HEK293 (cell line): ENCODE measurements around the gene CIROP.

ENCODE experiments used
- CTCF ChIA-PET: fragments of 350-600 bp; formaldehyde crosslinking; extraction: SDS; loops from one replicate; lab custom pipeline; 2021; ENCODE audit warnings: antibody characterized with exemption; lab: Yijun Ruan, JAX
- POLR2A ChIA-PET: fragments of 300-600 bp; formaldehyde crosslinking; extraction: SDS; loops from one replicate; lab custom pipeline; 2020; ENCODE audit warnings: antibody characterized with exemption, inconsistent platforms; lab: Yijun Ruan, JAX
- H3K27ac ChIP-seq: fragments of 200-500 bp; sonication (Bioruptor generic); 2 replicates; pipeline ENCODE4 v1.5.1; 2014; ENCODE audit warnings: low read depth, low read length, control low read depth, inconsistent platforms; ENCODE audit errors: extremely low read depth
- H3K36me3 ChIP-seq, 2 experiments: fragments of 200-500 bp in 1 of 2; sonication (Bioruptor generic) in 1 of 2; 1 replicate in 1 of 2; 2 replicates in 1 of 2; pipeline ENCODE4 v1.5.1; 2014 to 2017; ENCODE audit warnings: inconsistent platforms in 2 of 2, low read length in 2 of 2; ENCODE audit not compliant: control insufficient read depth in 2 of 2, insufficient read depth in 1 of 2
- H3K4me1 ChIP-seq: fragments of 200-500 bp; sonication (Bioruptor generic); 2 replicates; pipeline ENCODE4 v1.5.1; 2014; ENCODE audit warnings: mild to moderate bottlenecking, low read length, inconsistent platforms; ENCODE audit not compliant: control insufficient read depth, insufficient read depth
- H3K4me3 ChIP-seq: 2 replicates; pipeline ENCODE4 v1.5.1; 2011; ENCODE audit warnings: low read depth, mild to moderate bottlenecking, control low read depth, low read length, moderate library complexity
- H3K9me3 ChIP-seq: fragments of 200-500 bp; sonication (Bioruptor generic); 2 replicates; pipeline ENCODE4 v1.5.1; 2014; ENCODE audit warnings: low read depth, low read length, inconsistent platforms; ENCODE audit not compliant: control insufficient read depth, insufficient read depth
- PRDM10 ChIP-seq: fragments of 450-650 bp; formaldehyde crosslinking; IDR thresholded peaks from 2 replicates; pipeline ENCODE4 v1.5.1; 2016; ENCODE audit warnings: missing biosample characterization, missing genetic modification characterization
- ZEB2 ChIP-seq: fragments of 450-650 bp; formaldehyde crosslinking; IDR thresholded peaks from 2 replicates; pipeline ENCODE4 v1.5.1; 2016; ENCODE audit warnings: missing biosample characterization, missing genetic modification characterization
- ZNF169 ChIP-seq: fragments of 450-650 bp; formaldehyde crosslinking; IDR thresholded peaks from 2 replicates; pipeline ENCODE4 v1.5.1; 2016; ENCODE audit warnings: missing biosample characterization, missing genetic modification characterization
- ZNF184 ChIP-seq: fragments of 450-650 bp; IDR thresholded peaks from 2 replicates; pipeline ENCODE4 v1.5.1; 2018; ENCODE audit warnings: missing biosample characterization, mild to moderate bottlenecking, missing genetic modification characterization
- ZNF266 ChIP-seq: fragments of 450-650 bp; formaldehyde crosslinking; IDR thresholded peaks from 2 replicates; pipeline ENCODE4 v1.5.1; 2016; ENCODE audit warnings: missing biosample characterization, missing genetic modification characterization, low read depth
- ZNF274 ChIP-seq, 2 experiments: fragments of 200-500 bp in 1 of 2; fragments of 450-650 bp in 1 of 2; sonication (Bioruptor generic) in 1 of 2; formaldehyde crosslinking in 1 of 2; IDR thresholded peaks; 2 replicates each; pipeline versions ENCODE4 v1.5.1 to v1.6.1; 2014 to 2016; ENCODE audit warnings: borderline replicate concordance in 1 of 2, inconsistent platforms in 1 of 2, low read length in 1 of 2, missing biosample characterization in 1 of 2, missing genetic modification characterization in 1 of 2
- ZNF280D ChIP-seq: fragments of 450-650 bp; formaldehyde crosslinking; IDR thresholded peaks from 2 replicates; pipeline ENCODE4 v1.5.1; 2016; ENCODE audit warnings: missing biosample characterization, missing genetic modification characterization
- ZNF449 ChIP-seq: fragments of 450-650 bp; formaldehyde crosslinking; IDR thresholded peaks from 2 replicates; pipeline ENCODE4 v1.5.1; 2017; ENCODE audit warnings: missing biosample characterization, mild to moderate bottlenecking, missing genetic modification characterization, moderate library complexity
- ZNF473 ChIP-seq: fragments of 450-650 bp; formaldehyde crosslinking; IDR thresholded peaks from 2 replicates; pipeline ENCODE4 v1.5.1; 2017; ENCODE audit warnings: missing biosample characterization, missing genetic modification characterization
- ZNF488 ChIP-seq: fragments of 450-650 bp; formaldehyde crosslinking; IDR thresholded peaks from 2 replicates; pipeline ENCODE4 v1.5.1; 2016; ENCODE audit warnings: missing biosample characterization, missing genetic modification characterization
- ZNF501 ChIP-seq: fragments of 450-650 bp; formaldehyde crosslinking; IDR thresholded peaks from 2 replicates; pipeline ENCODE4 v1.5.1; 2016; ENCODE audit warnings: missing biosample characterization, missing genetic modification characterization
- ZNF510 ChIP-seq: fragments of 450-650 bp; formaldehyde crosslinking; IDR thresholded peaks from 2 replicates; pipeline ENCODE4 v1.5.1; 2018; ENCODE audit warnings: mild to moderate bottlenecking, missing genetic modification characterization, missing biosample characterization; ENCODE audit not compliant: insufficient replicate concordance
- ZNF549 ChIP-seq: fragments of 450-650 bp; IDR thresholded peaks from 2 replicates; pipeline ENCODE4 v1.5.1; 2018; ENCODE audit warnings: missing biosample characterization, missing genetic modification characterization, mild to moderate bottlenecking, inconsistent platforms, moderate library complexity
- ZNF555 ChIP-seq: fragments of 450-650 bp; formaldehyde crosslinking; conservative IDR thresholded peaks from 2 replicates; pipeline ENCODE4 v1.5.1; 2017; ENCODE audit warnings: missing biosample characterization, mild to moderate bottlenecking, missing genetic modification characterization, inconsistent platforms
- ZNF560 ChIP-seq: fragments of 450-650 bp; formaldehyde crosslinking; IDR thresholded peaks from 2 replicates; pipeline ENCODE4 v1.5.1; 2017; ENCODE audit warnings: missing biosample characterization, missing genetic modification characterization, borderline replicate concordance
- ZNF596 ChIP-seq: fragments of 450-650 bp; IDR thresholded peaks from 2 replicates; pipeline ENCODE4 v1.5.0; 2018; ENCODE audit warnings: missing biosample characterization, mild to moderate bottlenecking, missing genetic modification characterization, moderate library complexity
- ZNF600 ChIP-seq: fragments of 450-650 bp; formaldehyde crosslinking; IDR thresholded peaks from 2 replicates; pipeline ENCODE4 v1.5.1; 2016; ENCODE audit warnings: missing biosample characterization, missing genetic modification characterization
- ZNF624 ChIP-seq: fragments of 450-650 bp; formaldehyde crosslinking; IDR thresholded peaks from 2 replicates; pipeline ENCODE4 v1.5.1; 2017; ENCODE audit warnings: missing biosample characterization, missing genetic modification characterization
- ZNF677 ChIP-seq: fragments of 450-650 bp; IDR thresholded peaks from 2 replicates; pipeline ENCODE4 v1.5.0; 2018; ENCODE audit warnings: missing biosample characterization, mild to moderate bottlenecking, missing genetic modification characterization, moderate library complexity

The CIROP gene

GRCh38 chr14:23093526-23093925 lies 11.3 kb downstream of the CIROP start:
- ChIA-PET CTCF (interaction anchor here (1.7 to 3.7 kb wide), 6 partner anchors 16 to 120 kb away, joined by 7 to 36 read pairs (median 15); no protein-coding TSS in a partner anchor), POLR2A (interaction anchor here (1.7 to 3.3 kb wide), 4 partner anchors 16 to 37 kb away, joined by 7 to 48 read pairs (median 18); no protein-coding TSS in a partner anchor)
- H3K27ac ChIP-seq: no peak overlapping the region

More at GRCh38 chr14:23093526-23093925, 11.3 kb downstream of the CIROP start:
- TF ChIP-seq ZNF169 (tag by site-specific recombination) (no peak), ZNF624 (tag by site-specific recombination) (no peak), ZNF555 (no peak), ZNF473 (tag by site-specific recombination) (no peak), ZNF596 (tag by site-specific recombination) (no peak), ZNF600 (tag by site-specific recombination) (no peak), ZNF501 (no peak), ZNF184 (no peak), ZNF266 (no peak), PRDM10 (tag by site-specific recombination) (no peak), ZNF549 (no peak), ZEB2 (tag by site-specific recombination) (no peak), ZNF274 (IDR thresholded peaks at IDR 0.05; ENCODE audit: low read length) (no peak), ZNF274 (tag by site-specific recombination; IDR thresholded peaks at IDR 0.05; ENCODE audit: borderline replicate concordance) (no peak), ZNF488 (no peak), ZNF280D (tag by site-specific recombination) (no peak), ZNF677 (tag by site-specific recombination) (no peak), ZNF510 (tag by site-specific recombination) (no peak), ZNF449 (tag by site-specific recombination) (no peak), ZNF560 (tag by site-specific recombination) (no peak)
- peaks cover 37 to 65% of the 10 kb centered on the region in 2 experiments for H3K36me3 ChIP-seq
- H3K4me3 ChIP-seq: peak overlapping the region; percentile 97
- peaks cover 10% of the 10 kb centered on the region; the same call in 1 of the 2 replicates for H3K4me1 ChIP-seq
- H3K9me3 ChIP-seq: no peaks in the 10 kb centered on the region
